NB4 (cell line): ENCODE data around the gene MYO1D.

ENCODE experiments used
- POLR2A ChIP-seq: IDR thresholded peaks from 2 replicates; pipeline ENCODE4 v1.6.1; 2011; ENCODE audit warnings: mild to moderate bottlenecking; ENCODE audit not compliant: insufficient read length; ENCODE audit errors: extremely low read depth
- TF ChIP-seq, protein P1 (sequence below): IDR thresholded peaks from one replicate; pipeline ENCODE4 v1.5.1; 2012; ENCODE audit warnings: low read depth, low read length

DNA sequence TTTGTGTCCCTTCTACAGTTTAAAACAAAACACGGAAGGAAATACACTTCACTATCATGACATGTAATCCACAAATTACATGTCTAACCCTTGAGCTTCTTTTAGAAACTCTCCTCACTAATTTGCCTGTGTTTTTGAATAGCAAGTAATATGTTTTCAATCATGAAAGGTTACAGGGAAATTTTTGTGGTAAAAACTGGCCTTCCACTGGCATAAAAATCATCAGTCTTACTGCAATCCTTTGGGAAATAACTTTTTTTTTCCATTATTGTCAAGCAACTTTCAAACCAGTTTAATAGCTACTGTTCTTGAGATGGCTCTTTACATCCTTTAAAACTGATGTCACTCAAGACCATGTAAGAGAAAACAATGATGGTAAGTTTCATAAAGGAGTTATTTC lies 27.0 kb downstream of the MYO1D start:
- no peak for TF ChIP-seq POLR2A
- TF ChIP-seq, protein P1, sequence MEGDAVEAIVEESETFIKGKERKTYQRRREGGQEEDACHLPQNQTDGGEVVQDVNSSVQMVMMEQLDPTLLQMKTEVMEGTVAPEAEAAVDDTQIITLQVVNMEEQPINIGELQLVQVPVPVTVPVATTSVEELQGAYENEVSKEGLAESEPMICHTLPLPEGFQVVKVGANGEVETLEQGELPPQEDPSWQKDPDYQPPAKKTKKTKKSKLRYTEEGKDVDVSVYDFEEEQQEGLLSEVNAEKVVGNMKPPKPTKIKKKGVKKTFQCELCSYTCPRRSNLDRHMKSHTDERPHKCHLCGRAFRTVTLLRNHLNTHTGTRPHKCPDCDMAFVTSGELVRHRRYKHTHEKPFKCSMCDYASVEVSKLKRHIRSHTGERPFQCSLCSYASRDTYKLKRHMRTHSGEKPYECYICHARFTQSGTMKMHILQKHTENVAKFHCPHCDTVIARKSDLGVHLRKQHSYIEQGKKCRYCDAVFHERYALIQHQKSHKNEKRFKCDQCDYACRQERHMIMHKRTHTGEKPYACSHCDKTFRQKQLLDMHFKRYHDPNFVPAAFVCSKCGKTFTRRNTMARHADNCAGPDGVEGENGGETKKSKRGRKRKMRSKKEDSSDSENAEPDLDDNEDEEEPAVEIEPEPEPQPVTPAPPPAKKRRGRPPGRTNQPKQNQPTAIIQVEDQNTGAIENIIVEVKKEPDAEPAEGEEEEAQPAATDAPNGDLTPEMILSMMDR, result no peak
